Measurements from ENCODE around the gene PDE6G.

Gene PDE6G

DNA sequence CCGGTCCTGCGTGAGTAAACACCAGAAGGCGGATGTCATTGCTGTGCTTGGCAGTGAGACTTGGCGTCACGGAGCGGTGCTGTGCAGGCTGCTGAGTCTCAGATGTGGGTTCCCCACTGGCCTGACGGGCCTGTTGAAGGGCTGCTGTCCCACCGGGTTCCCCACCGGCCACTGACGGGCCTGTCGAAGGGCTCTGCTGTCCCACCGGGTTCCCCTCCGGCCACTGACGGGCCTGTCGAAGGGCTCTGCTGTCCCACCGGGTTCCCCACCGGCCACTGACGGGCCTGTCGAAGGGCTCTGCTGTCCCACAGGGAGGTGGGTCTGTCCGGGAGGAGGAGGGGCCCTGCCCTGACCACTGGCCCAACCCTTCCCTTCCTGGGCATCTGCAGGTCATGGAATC lies 30.3 kb upstream of the PDE6G start:
- DNase-seq, result no peak

DNA sequence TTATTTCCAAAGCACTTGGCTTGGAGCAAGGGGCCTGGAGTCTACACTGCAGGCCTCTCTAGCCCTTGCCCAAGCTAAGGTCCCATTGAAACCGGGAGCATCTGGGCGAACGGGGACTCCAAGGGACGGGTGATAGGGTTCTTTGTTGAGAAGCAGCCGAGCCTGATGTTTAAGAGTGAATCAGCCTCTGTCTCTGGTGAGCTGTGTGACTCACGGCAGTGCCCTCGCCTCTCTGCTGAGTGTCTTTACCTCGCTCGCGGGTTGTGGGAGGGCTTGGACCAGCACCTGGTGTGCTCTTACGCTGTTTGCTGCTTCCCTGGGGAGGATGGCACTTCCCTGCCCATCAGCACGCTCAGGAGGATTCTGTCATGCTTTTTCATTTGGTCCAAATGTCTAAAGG lies 28.8 kb upstream of the PDE6G start:
- no peak for DNase-seq

DNA sequence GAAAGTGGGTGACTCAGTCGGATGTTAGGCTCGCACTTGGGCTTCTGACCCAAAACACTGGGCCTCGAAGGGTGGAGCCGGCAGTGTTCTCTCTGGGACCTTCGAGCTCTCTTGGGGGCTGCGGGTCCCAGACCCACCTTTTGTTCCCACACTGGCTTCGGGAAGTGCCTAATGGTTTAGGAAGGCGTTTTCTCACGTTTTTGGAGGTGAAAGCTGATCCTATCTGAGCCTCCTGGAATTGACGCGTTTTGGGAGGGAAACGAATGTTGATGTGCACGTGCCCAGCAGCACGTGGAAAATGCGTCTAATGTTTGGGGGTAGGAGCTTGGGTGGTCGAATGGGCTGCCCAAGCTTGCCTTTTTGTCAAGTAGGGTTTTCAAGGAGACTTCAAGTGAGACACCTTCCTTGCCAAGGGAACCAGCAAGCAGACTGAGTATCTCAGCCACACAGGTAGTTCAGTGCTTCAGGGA lies 28.1 kb upstream of the PDE6G start:
- no peak for DNase-seq

DNA sequence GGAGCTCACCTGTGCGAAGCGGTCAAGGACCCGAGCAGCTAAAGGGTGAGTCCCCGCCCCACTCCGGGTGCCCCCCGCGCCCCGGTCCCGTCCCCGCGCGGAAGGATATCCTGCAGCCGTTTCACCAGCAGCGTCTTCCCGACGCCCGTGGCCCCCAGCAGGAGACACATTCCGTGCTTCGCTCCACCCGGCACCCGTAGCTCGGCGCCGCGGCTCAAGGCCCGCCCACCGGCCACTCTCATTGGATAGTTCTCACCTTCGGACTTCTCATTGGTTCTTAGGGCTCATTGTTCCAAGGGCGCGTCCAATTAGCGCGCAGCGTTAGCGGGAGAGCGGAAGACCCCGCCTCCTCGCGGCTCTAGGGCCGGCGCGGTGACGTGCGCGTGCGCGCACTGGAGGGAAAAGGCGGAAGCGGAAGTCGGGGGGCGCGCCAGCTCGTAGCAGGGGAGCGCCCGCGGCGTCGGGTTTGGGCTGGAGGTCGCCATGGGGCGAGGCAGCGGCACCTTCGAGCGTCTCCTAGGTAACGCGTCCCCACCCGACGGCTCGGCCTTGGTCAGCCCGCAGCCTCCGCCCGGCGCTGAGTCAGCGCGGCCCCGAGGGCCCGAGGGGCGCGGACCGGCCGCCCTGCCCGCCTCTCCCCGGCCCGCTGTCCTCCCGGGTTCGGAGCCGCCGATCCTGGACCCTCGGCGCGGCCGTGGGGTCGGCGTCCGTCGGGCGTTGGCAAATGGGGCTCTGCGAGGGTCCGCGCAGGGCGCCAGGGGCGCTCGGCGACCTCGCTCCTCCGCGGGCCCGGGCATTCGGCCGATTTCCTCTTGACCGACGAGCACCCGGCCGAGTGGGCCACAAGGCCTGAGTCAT lies 27.5 kb upstream of the PDE6G start, which contains the start of the genes ARL16 and HGS:
Gene ARL16 (minus strand): TSS at position 214 of the 858 bp plus-strand sequence. CDS start 44 bp downstream, at position 170.
Gene HGS (plus strand): TSS at position 428 of the 858 bp plus-strand sequence. CDS start 56 bp downstream, at position 484.
- DNase-seq, result peak; percentile 97 to 99

DNA sequence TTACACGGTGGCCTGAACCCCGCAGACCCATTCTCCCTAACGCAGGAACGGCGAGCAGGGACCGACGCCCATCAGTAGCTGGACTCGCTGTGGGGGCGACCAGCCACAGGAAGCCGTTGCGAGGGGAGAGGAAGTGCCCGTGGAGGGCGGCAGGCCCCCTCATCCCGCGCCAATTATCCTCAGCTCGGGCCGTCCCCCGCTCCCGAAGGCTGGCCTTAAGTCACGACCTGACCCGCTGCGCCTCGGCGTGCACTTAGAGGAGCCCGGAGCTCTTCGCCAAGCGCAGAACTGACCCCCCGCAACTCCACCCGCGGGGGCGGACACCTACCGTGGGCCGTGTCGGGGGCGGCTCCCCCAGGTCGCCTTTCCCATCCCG lies 26.9 kb upstream of the PDE6G start:
- no peak for DNase-seq

DNA sequence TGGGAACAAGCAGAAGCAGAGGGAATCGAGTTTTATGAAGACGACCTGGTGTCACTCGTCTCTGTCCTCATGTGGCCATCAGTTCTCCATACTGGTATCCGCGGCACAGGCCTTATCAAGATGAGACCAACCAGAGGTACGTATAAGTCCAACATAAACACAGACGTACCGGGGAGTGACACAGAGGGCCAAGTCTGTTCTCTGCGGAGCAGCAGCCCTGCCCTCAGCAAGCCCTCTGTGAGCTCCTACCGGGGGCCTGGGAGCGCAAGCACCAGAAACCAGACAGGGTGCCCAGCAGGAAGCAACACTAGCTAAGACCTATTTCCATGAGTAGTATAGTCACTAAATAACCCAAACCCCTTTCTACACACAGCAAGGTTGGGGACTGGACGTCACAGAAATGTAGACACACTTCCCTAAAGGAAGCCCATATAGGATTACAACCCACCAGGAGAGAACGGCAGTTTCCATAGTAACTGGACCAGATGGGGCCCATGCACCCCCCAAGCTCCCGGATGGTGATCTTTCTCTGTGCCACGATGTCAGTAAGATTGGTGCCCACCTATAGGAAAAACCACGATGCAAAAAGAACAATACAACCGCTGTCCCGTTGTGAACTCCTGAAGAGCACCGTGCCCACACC lies 26.3 kb upstream of the PDE6G start:
- no peak for DNase-seq

DNA sequence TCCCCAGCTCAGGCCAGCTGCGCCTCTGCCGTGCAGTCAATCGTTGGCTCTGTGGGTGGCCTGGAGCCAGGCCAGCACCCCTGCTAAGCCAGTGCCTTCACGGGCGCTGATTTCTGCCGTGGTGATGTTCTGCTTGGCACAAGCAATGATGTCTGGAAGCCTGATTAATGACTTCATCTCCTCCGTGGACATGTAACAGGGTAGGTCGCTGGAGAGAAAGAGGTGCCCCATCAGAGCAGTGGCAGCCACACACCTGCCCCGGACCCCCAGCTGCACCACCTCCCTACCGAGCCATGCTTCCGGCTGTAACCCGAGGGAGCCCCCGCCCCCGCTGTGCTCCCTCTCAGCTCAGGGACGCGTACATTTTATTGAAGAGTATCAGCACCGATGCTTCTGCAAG lies 25.3 kb upstream of the PDE6G start:
- DNase-seq, result no peak

DNA sequence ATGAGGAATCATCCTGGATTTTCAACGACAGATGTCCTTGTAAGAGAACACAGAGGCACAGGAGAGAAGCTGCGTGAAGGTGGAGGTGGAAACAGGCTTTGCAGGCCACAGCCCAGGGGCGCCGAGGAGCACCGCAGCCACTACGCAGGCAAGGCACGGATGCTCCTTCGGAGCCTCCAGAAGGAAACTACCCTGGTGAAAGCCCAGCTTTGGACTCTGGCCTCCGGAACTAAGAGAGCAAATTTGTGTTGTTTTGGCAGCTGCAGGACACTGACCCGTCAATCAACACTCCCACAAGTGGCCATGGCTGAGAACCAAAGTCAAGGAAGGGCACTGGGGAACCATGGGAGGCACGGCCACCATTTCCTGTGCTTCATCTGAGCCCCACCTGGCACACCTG lies 23.8 kb upstream of the PDE6G start:
- no peak for DNase-seq

DNA sequence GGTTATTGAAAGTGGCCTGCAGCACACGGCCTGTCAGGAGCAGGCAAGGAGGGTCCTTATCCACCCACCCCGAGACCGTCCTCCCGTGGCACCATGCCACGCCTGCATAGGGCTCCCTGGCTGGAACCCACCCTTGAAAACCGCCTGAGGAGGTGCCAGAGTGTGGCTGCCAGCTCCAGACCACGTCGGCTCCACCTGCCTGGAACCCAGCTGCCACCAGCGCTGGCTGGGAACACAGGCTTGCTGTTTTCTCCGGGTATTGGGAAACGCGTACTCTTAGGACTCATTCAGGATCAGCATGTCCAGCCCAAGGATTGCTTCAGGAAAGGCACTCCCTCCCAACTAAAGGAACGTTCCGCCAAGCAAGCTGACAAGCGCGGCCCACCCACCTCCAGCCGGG lies 20.6 kb upstream of the PDE6G start:
- no peak for DNase-seq

DNA sequence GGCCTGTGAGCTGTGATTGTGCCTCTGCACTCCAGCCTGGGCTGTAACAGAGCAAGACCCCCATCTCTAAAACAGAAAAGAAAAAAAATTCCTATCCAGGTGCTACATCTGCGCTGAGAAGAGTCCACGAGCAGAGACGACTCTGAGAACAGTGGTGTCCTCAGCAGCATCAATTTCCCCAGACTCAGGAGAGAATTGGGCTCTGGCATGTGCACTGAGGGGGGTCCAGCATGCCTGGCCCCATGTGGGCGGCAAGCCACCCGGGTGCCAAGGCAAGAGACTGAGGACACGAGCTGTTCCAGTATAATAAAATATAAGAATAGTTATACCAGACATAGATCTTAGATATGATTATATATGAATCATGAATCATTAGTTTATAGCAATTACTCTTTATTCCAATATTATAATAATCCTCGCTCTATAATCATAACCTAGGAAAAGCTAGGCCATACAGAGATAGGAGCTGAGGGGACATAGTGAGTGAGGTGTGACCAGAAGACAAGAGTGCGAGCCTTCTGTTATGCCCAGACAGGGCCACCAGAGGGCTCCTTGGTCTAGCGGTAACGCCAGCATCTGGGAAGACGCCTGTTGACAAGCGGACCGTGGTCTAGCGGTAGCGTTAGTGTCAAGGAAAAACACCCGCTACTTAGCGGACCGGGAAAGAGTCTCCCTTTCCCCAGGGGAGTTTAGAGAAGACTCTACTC lies 19.3 kb upstream of the PDE6G start:
- peak; percentile 14 to 45 for DNase-seq

DNA sequence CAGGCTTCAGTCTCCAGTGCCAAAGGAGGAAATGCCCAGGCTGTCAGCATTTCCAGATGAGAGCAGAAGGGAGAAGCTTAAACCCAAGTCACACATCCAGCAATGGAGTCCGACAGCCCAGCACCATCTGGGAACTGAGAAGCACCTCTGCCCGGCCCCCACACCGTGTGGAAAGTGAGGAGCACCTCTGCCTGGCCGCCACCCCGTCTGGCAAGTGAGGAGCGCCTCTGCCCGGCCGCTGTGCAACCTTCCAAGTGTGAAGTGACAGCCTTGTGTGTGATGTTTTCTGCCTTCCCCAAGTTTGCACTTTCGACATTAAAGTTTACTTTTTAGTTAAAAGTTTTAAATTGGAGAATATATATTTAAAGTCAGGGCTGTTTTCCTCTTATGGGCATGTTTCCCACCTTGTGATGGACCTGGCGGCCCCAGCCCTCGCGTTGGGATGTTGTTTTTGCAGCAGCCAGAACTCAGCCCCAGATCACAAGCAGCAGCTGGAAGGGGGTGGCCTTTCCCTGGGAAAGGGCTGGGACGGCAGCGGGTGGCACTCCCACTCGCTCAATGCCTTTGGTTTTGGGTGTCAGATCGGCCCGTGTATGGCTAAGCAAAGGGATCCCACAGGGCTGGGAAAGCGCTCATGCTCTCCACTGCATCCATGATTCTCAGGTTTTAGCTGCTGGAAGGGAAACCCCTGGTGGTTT lies 17.4 kb upstream of the PDE6G start:
- no peak for DNase-seq

DNA sequence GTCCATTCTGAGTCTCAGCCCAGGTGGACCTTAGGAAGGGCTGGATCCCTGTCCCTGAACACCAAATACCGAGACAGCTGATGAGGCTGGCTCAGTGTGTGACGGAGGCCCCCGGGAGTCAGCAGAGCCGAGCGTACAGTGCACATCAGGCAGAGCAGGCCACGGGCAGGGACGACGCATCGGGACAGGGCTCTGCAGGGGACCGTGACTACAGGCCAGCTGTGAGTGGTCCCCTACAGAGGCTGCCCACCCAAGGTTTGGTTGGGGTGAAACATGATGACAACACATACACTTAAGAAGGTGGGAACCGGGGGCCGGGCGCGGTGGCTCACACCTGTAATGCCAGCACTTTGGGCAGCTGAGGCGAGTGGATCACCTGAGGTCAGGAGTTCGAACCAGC lies 16.6 kb upstream of the PDE6G start:
- no peak for DNase-seq

DNA sequence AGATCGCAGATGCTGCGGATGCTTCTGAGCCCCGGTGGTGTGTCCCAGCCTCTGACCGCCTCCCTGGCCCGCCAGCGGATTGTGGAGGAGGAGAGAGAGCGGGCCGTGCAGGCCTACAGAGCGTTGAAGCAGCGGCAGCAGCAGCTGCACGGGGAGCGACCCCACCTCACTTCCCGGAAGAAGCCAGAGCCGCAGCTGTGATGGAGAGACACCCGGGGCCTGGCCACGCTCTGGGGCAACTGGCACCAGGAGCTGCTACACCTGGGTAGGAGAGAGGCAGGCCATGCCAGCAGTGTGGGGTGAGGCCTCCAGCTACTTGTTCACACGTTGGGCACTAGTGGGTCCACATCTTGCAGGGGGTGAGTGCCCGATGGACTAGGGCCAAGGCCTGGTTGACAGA lies 16.2 kb upstream of the PDE6G start:
- DNase-seq, result no peak

DNA sequence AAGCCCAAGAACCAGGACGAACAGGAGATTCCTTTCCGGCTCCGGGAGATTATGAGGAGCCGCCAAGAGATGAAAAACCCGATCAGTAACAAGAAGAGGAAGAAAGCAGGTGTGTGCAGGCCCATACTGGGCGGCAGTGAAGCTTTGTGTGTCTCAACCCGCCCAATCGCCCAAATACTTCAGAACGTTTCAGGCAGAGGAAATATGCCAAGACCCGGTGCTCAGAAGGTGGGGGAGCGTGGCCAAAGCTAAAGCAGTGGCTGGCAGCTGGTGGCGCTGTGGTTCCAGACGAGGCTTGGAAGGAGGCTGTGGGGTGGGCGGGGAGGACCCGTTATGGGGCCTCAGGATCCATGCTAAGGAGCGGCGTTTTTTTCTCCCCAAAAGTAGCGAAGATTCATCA lies 11.4 kb upstream of the PDE6G start:
- no peak for DNase-seq

DNA sequence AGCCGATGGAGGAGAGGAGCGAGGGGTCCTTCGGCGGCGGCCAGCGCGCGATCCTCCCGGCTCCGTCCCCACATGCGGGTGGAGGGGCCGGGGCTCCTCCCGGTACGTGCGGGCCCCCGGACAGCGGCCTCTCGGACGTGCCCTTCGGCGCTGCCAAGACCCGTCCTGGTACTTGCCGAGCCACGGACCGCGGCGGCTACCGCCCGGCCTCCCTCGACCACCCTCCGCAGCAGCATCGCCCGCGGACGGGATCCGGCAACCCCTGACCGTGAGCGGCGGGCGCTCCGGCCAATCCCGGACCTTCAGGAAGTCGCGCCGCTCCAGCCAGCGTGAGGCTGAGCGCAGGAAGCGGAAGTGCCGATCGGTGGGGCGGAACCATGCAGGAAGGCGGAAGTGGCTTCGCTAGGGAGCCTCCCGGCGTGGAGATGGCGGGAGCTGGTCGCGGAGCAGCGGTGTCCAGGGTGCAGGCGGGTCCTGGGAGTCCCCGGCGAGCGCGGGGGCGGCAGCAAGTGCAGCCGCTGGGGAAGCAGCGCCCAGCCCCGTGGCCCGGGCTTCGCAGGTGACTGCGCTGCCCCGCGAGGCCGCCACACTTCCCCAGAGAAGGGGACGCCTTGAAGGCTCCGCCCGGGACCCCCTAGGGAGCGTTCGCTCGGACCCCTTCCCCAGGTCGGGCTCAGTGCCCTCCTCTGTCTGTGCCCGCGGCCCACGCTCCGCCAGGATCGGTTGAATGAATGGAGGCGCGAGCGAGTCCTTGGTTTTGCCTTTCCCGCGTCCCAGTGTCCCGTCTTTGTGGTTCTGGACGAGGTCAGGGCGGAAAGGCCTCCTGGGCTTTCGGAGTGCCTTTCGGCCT lies 10.2 kb upstream of the PDE6G start, which contains the start of the genes CCDC137 and OXLD1:
Gene CCDC137 (plus strand): TSS at position 396 of the 850 bp plus-strand sequence. CDS start 30 bp downstream, at position 426.
Gene OXLD1 (minus strand): TSS at position 264 of the 850 bp plus-strand sequence. CDS start 28 bp downstream, at position 236.
- peak; percentile 90 to 93 for DNase-seq

DNA sequence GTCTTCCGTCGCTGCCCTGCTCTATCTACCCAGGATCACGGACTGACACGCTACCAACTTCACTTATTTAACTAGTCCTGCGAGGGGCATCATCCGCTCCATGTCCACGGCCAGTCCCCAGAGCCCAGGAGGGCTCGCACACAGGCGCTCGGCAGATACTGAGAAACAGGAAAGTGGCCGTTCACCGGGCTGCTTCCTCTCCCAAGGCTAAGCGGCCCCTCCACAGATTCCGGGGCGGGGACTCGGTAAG lies 9.7 kb upstream of the PDE6G start:
- DNase-seq, result no peak

DNA sequence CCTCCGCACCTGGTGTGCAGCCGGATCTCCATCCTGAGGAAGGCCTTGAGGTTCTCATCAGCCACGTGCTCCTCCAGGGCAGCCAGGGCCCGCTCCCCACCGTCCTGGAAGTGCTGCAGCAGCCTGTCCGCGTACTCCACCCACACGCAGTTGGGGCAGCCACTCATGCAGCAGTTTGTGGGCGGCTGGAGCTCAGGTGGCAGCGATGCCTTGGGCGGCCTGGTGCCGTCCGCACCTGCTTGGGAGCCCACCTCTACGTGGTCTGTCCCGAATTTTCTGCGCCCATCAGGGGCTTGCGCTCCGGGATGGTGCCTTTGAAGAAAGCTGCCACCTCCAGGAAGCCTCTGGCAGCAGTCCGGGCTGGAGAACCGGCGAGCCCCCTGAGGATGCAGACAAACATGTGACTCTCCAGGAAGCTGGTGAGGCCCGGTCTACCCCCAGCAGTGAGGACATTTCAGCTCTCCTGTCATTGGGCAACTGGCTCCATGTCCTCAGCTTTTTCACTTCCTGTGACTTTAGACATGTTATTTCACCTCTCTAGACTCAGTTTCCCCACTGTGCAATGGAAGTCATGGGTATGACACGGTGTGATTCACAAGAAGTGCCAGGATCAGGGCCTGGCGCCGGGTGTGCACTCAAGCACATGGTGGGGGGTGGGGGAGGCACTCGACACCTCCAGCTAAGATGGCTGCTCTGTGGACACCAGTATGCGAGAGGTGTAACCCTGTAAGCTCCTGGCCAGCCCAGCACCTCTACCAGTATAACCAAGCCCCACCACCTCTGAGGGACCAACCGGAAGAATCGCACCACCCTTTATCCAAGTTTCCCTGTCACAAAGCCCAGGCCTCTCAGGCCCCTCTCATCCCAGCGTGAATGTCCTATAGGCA lies 9.1 kb upstream of the PDE6G start:
- DNase-seq, result peak in 1 of 2 donors; percentile 45

DNA sequence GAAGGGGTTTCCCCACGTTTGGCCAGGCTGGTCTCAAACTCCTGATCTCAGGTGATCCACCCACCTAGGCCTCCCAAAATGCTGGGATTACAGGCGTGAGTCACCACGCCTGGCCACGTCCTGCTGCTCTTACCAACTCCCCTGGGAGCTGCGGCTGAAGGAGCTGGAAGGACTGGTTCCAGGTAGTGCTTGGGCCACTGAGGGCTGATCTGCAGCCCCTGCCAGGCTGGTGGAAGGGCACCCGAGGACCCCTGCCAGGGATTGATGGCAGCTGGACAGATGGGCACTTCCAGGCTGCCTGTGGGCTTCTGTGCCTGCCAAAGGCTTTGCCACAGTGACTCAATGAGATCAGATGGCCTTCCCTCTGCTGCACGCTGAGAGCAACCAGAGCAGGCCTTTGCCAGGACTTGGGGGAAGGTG lies 7.7 kb upstream of the PDE6G start:
- DNase-seq, result no peak

DNA sequence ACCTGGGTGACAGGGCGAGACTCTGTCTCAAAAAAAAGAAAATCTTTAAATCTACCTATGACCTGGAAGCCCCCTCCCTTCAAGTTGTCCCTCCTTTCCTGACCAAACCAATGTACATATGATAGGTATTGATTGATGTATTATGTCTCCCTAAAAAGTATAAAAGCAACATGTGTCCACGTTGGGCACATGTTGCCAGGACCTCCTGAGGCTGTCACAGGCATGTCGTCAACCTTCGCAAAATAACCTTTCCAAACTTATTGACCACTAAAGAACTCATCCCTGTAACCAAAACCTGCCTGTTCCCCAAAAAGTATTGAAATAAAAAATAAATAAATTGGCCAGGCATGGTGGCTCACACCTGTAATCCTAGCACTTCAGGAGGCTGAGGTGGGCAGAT lies 5.7 kb upstream of the PDE6G start:
- no peak for DNase-seq

DNA sequence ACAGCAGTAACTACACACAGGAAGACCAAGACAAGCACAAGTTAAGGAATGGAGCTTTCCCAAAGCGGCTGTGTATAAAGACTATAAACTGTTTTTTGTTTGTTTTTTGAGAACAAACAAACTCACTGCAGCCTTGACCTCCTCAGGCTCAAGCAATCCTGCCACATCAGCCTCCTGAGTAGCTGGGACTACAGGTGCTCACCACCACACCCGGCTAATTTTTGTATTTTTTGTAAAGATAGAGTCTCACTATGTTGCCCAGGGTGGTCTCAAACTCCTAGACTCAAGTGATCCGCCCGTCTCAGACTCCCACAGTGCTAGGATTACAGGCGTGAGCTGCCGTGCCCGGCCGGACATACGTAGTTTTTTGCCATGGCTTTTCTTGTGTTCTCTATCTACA lies 4.1 kb upstream of the PDE6G start:
- no peak for DNase-seq

DNA sequence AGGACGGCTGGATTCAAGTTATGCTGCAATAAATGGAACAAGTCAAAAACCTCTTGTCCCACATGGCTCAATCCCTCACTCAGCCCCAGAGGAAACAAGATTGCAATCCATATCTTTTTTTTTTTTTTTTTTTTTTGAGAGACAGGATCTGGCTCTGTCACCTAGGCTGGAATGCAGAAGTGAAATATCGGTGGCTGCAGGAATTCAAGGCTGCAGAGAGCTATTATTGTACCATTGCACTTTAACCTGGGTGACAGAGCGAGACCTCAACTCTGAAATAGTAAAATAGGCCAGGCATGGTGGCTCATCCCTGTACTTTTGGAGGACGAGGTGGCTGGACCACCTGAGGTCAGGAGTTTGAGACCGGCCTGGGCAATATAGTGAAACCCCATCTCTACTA lies 2.7 kb upstream of the PDE6G start:
- no peak for DNase-seq
